Gastrocnemius medialis (tissue), 4 donors: ENCODE results near the gene PAK6. TPM values are rescaled to one million over a fixed set of nuclear protein-coding genes. Genes with fewer than 3 reads are reported as not detected.

ENCODE experiments used
- ATAC-seq, 2 donors: fragments of 150-250 bp; one replicate each; pipeline ENCODE4 v1.9.1; 2016
- DNase-seq, 2 donors: peaks; one replicate each; pipeline ENCODE4 v3.0.0-alpha.2; 2019
- H3K27ac ChIP-seq, 4 donors: fragments of 200-600 bp; sonication (generic); 1 replicate in 1 of 4; 2 replicates in 3 of 4; pipeline ENCODE4 v1.5.1; 2016 to 2018; ENCODE audit warnings: mild to moderate bottlenecking in 2 of 4, moderate library complexity in 1 of 4
- H3K27me3 ChIP-seq, 3 donors: fragments of 200-600 bp; sonication (generic) in 2 of 3; 1 replicate in 1 of 3; 2 replicates in 2 of 3; pipeline versions ENCODE4 v1.5.1 to v1.6.0; 2016 to 2019; ENCODE audit warnings: mild to moderate bottlenecking in 1 of 3, moderate library complexity in 1 of 3
- H3K36me3 ChIP-seq, 2 donors: fragments of 200-600 bp; sonication (generic) in 1 of 2; one replicate each; pipeline ENCODE4 v1.5.1; 2017 to 2018
- H3K4me1 ChIP-seq, 2 donors: fragments of 200-600 bp; sonication (generic) in 1 of 2; one replicate each; pipeline ENCODE4 v1.5.1; 2016 to 2017; ENCODE audit warnings: mild to moderate bottlenecking in 2 of 2
- H3K4me3 ChIP-seq, 4 donors: fragments of 200-600 bp; sonication (generic) in 3 of 4; 1 replicate in 1 of 4; 2 replicates in 3 of 4; pipeline ENCODE4 v1.5.1; 2016 to 2019; ENCODE audit warnings: mild to moderate bottlenecking in 2 of 4
- H3K9me3 ChIP-seq, 3 donors: fragments of 200-600 bp; sonication (generic) in 2 of 3; 1 replicate in 1 of 3; 2 replicates in 2 of 3; pipeline ENCODE4 v1.5.1; 2016 to 2019
- CTCF ChIP-seq, 5 experiments: fragments of 450-650 bp in 3 of 5; fragments of 200-600 bp in 2 of 5; sonication (generic) in 2 of 5; IDR thresholded peaks in 4 of 5; conservative IDR thresholded peaks in 1 of 5; 1 replicate in 4 of 5; 2 replicates in 1 of 5; pipeline ENCODE4 v1.5.1; 2016 to 2019; ENCODE audit warnings: antibody characterized with exemption in 5 of 5, mild to moderate bottlenecking in 3 of 5, moderate library complexity in 3 of 5
- POLR2A ChIP-seq, 2 donors: fragments of 450-650 bp; IDR thresholded peaks; one replicate each; pipeline ENCODE4 v1.6.1; 2017; ENCODE audit warnings: antibody characterized with exemption in 2 of 2, mild to moderate bottlenecking in 2 of 2, moderate library complexity in 2 of 2
- in situ Hi-C, 4 donors: fragments of 200-750 bp; cut with MboI; loops; one replicate each; pipeline versions ENCODE4 v1.15.0 to v1.8.0; 2017; ENCODE audit warnings: low sequenced_read_pairs in 4 of 4
- intact Hi-C: fragments of 100-400 bp; cut with DNase I; formaldehyde crosslinking; loops from one replicate; pipeline ENCODE4 v1.15.1; 2023; ENCODE audit warnings: low total_unique reads
- total RNA-seq, 4 donors: library from RNA; depleted of rRNA; stranded (reverse); fragments of >200 nt; gene quantifications; one replicate each; pipeline versions ENCODE4 v1.1.0 to v1.2.3, GENCODE V29; 2016

PAK6 gene
- total RNA-seq = 1 to 10 TPM in 3 of 4 donors, not detected in 1; 1.4 to 2.2 (median 1.5) TPM

- DNase-seq (peak; percentile 23 to 44), ATAC-seq (peak; percentile 67)
- in situ Hi-C loops = no loop called here
- Histone ChIP-seq H3K27ac (no peak within 1 kb of the TSS), H3K36me3 (no peaks in the 10 kb centered on the region), H3K4me3 (peak within 1 kb of the TSS in 3 of 4 donors; percentile 23 to 46 (median 24)), H3K9me3 (no peaks in the 10 kb centered on the region), H3K27me3 (peaks cover 0 to 12% (median 12%) of the 10 kb centered on the region in 3 donors), H3K4me1 (peaks cover 0 to 4% of the 10 kb centered on the region in 2 donors)
- TF ChIP-seq POLR2A (IDR thresholded peaks at IDR 0.05) (no peak), CTCF (IDR thresholded peaks at IDR 0.05 in 4 of 5, conservative IDR thresholded peaks at IDR 0.05 in 1 of 5) (no peak)
- intact Hi-C loops = no loop called here
Observed at GRCh38 chr15:40238532-40239403, at the start of gene PAK6. TSS of gene PAK6 (plus strand) at chr15:40239063. CDS start at chr15:40264786, 25,723 bp downstream.

- intact Hi-C loops (no loop called here), in situ Hi-C loops (no loop called here)
- DNase-seq (no peak), ATAC-seq (no peak)
- Histone ChIP-seq H3K36me3 (no peaks in the 10 kb centered on the region), H3K4me1 (no peaks in the 10 kb centered on the region), H3K9me3 (no peaks in the 10 kb centered on the region), H3K4me3 (no peak overlapping the region), H3K27me3 (no peaks in the 10 kb centered on the region), H3K27ac (no peak overlapping the region)
- no peak for TF ChIP-seq CTCF (IDR thresholded peaks at IDR 0.05 in 4 of 5, conservative IDR thresholded peaks at IDR 0.05 in 1 of 5)
- no peak for TF ChIP-seq POLR2A (IDR thresholded peaks at IDR 0.05)
Observed at GRCh38 chr15:40190591-40190990, 48.3 kb upstream of the PAK6 start.

GRCh38 chr15:40192942-40193341 is 45.9 kb upstream of the PAK6 start:
- intact Hi-C loops (no loop called here), in situ Hi-C loops (no loop called here)
- no peaks in the 10 kb centered on the region for H3K27me3 ChIP-seq
- no peak overlapping the region for H3K27ac ChIP-seq
- no peak overlapping the region for H3K4me3 ChIP-seq
- no peaks in the 10 kb centered on the region for H3K36me3 ChIP-seq
- no peaks in the 10 kb centered on the region for H3K9me3 ChIP-seq
- TF ChIP-seq POLR2A (IDR thresholded peaks at IDR 0.05) (no peak), CTCF (IDR thresholded peaks at IDR 0.05 in 4 of 5, conservative IDR thresholded peaks at IDR 0.05 in 1 of 5) (no peak)
- no peaks in the 10 kb centered on the region for H3K4me1 ChIP-seq
- ATAC-seq (no peak), DNase-seq (no peak)

GRCh38 chr15:40197434-40197833 is 41.4 kb upstream of the PAK6 start:
- TF ChIP-seq POLR2A (IDR thresholded peaks at IDR 0.05) = no peak
- TF ChIP-seq CTCF (IDR thresholded peaks at IDR 0.05 in 4 of 5, conservative IDR thresholded peaks at IDR 0.05 in 1 of 5) = no peak
- H3K27ac ChIP-seq = no peak overlapping the region
- in situ Hi-C loops (no loop called here), intact Hi-C loops (no loop called here)
- DNase-seq (no peak), ATAC-seq (no peak)
- no peaks in the 10 kb centered on the region for H3K9me3 ChIP-seq
- no peaks in the 10 kb centered on the region for H3K27me3 ChIP-seq
- H3K36me3 ChIP-seq = no peaks in the 10 kb centered on the region
- H3K4me1 ChIP-seq = no peaks in the 10 kb centered on the region
- no peak overlapping the region for H3K4me3 ChIP-seq
